GM08714 (cell line): Measurements from ENCODE around the gene PMM2.
"Not testable (repeated sequence)": the region's sequence is repeated elsewhere in the genome, so short reads cannot be mapped to it uniquely, and the experiment has no call there.

Experiments used
- H3K4me3 ChIP-seq: fragments of 200-500 bp; sonication (Bioruptor generic); 2 replicates; pipeline ENCODE4 v1.5.1; 2014; ENCODE audit warnings: mild to moderate bottlenecking, low read length, inconsistent platforms
- ZNF274 ChIP-seq: IDR thresholded peaks from 2 replicates; pipeline ENCODE4 v1.6.1; 2012; ENCODE audit warnings: mild to moderate bottlenecking, low read depth, low read length

Gene PMM2

GRCh38 chr16:8768283-8768682, 29.4 kb upstream of the PMM2 start:
- no peak for TF ChIP-seq ZNF274
- no peak overlapping the region for H3K4me3 ChIP-seq

- TF ChIP-seq ZNF274 = no peak
- H3K4me3 ChIP-seq = no peak overlapping the region
Observed at GRCh38 chr16:8768692-8769091, 28.9 kb upstream of the PMM2 start.

- no peak for TF ChIP-seq ZNF274
- no peak overlapping the region for H3K4me3 ChIP-seq
Observed at GRCh38 chr16:8773537-8773936, 24.1 kb upstream of the PMM2 start.

- no peak for TF ChIP-seq ZNF274
- H3K4me3 ChIP-seq = no peak overlapping the region
Observed at GRCh38 chr16:8774208-8774607, 23.4 kb upstream of the PMM2 start.

- no peak overlapping the region for H3K4me3 ChIP-seq
- no peak for TF ChIP-seq ZNF274
Observed at GRCh38 chr16:8775359-8775758, 22.3 kb upstream of the PMM2 start.

- TF ChIP-seq ZNF274 = no peak
- no peak overlapping the region for H3K4me3 ChIP-seq
Observed at GRCh38 chr16:8776129-8776584, 21.5 kb upstream of the PMM2 start.

GRCh38 chr16:8777217-8777616, 20.4 kb upstream of the PMM2 start:
- no peak for TF ChIP-seq ZNF274
- H3K4me3 ChIP-seq = no peak overlapping the region

GRCh38 chr16:8781797-8782196, 15.8 kb upstream of the PMM2 start:
- no peak overlapping the region for H3K4me3 ChIP-seq
- TF ChIP-seq ZNF274 = no peak

- no peak overlapping the region for H3K4me3 ChIP-seq
- TF ChIP-seq ZNF274 = no peak
Observed at GRCh38 chr16:8782673-8783072, 15.0 kb upstream of the PMM2 start.

- H3K4me3 ChIP-seq = no peak overlapping the region
- TF ChIP-seq ZNF274 = no peak
Observed at GRCh38 chr16:8785408-8785807, 12.2 kb upstream of the PMM2 start.

GRCh38 chr16:8786316-8786715, 11.3 kb upstream of the PMM2 start:
- H3K4me3 ChIP-seq = not testable (repeated sequence)

- TF ChIP-seq ZNF274 = no peak
- H3K4me3 ChIP-seq = no peak overlapping the region
Observed at GRCh38 chr16:8788578-8789172, 9.0 kb upstream of the PMM2 start.

GRCh38 chr16:8795091-8795490, 2.5 kb upstream of the PMM2 start:
- H3K4me3 ChIP-seq = no peak overlapping the region
- no peak for TF ChIP-seq ZNF274

GRCh38 chr16:8795818-8796217, 1.8 kb upstream of the PMM2 start:
- no peak overlapping the region for H3K4me3 ChIP-seq
- TF ChIP-seq ZNF274 = no peak

GRCh38 chr16:8796469-8797363, 923 bp upstream of the PMM2 start:
- H3K4me3 ChIP-seq = peak overlapping the region; percentile 97
- TF ChIP-seq ZNF274 = no peak
